ENCODE results near the gene ZDHHC17. TPM values are rescaled to one million over a fixed set of nuclear protein-coding genes. Genes with fewer than 3 reads are reported as not detected.
A peak's percentile ranks its signal among the peaks of the same experiment; 100 is the strongest.

The ZDHHC17 gene
- polyA plus RNA-seq, 1 donor (not counting 4 experiments of a cell fraction or from before 2014, with no cell fraction given): 28.2 TPM

- Histone ChIP-seq H3K4me3 (ENCODE audit: control insufficient read depth in 2 of 3, extremely low read depth in 1 of 3, insufficient read depth in 2 of 3, low read depth in 1 of 3, low read length in 3 of 3) (no peak overlapping the region), H3K4me1 (ENCODE audit: control insufficient read depth, extremely low read depth, insufficient read depth, low read length) (peaks cover 13% of the 10 kb centered on the region), H3K27ac (ENCODE audit: control insufficient read depth, insufficient read depth, low read length) (no peak overlapping the region), H2AFZ (ENCODE audit: control insufficient read depth, low read length) (no peak overlapping the region), H3K9ac (ENCODE audit: control insufficient read depth, extremely low read depth, insufficient read depth, low read length) (no peak overlapping the region), H3K9me1 (ENCODE audit: control insufficient read depth, extremely low read depth, insufficient read depth, low read length) (no peaks in the 10 kb centered on the region), H3K9me3 (ENCODE audit: control insufficient read depth, low read depth, low read length) (no peaks in the 10 kb centered on the region), H3K4me2 (ENCODE audit: control insufficient read depth, extremely low read depth, insufficient read depth, low read depth, low read length) (no peak overlapping the region), H3K36me3 (ENCODE audit: control insufficient read depth in 2 of 2, extremely low read depth in 1 of 2, insufficient read depth in 2 of 2, low read length in 2 of 2) (no peaks in the 10 kb centered on the region), H4K20me1 (ENCODE audit: control insufficient read depth, extremely low read depth, insufficient read depth, low read length) (no peaks in the 10 kb centered on the region), H3K27me3 (ENCODE audit: control insufficient read depth, extremely low read depth, insufficient read depth, low read length) (no peaks in the 10 kb centered on the region), H3K79me2 (ENCODE audit: control insufficient read depth, insufficient read depth, low read length) (no peaks in the 10 kb centered on the region)
- DNase-seq (ENCODE audit: low read depth, low spot score) (no peak), FAIRE-seq (no peak)
- dilution Hi-C loops (cut with MboI; ENCODE audit: extremely low pct_ligation_motif_present, low sequenced_read_pairs): no loop called here
- TF ChIP-seq EZH2 (IDR thresholded peaks at IDR 0.05; ENCODE audit: low read length): no peak
- TF ChIP-seq CTCF (optimal IDR thresholded peaks at IDR 0.05 in 1 of 3, IDR thresholded peaks at IDR 0.05 in 1 of 3, conservative IDR thresholded peaks at IDR 0.05 in 1 of 3; ENCODE audit: extremely low read depth in 1 of 3, insufficient read depth in 2 of 3, low read length in 3 of 3): no peak
Observed at GRCh38 chr12:76717314-76717713, 46.6 kb upstream of the ZDHHC17 start.

GRCh38 chr12:76719171-76720041 is 44.5 kb upstream of the ZDHHC17 start:
- H3K79me2 ChIP-seq (ENCODE audit: control insufficient read depth, insufficient read depth, low read length): no peaks in the 10 kb centered on the region
- dilution Hi-C loops (cut with MboI; ENCODE audit: extremely low pct_ligation_motif_present, low sequenced_read_pairs): no loop called here
- H3K27ac ChIP-seq (ENCODE audit: control insufficient read depth, insufficient read depth, low read length): peak overlapping the region; percentile 25
- DNase-seq (ENCODE audit: low read depth, low spot score) (no peak), FAIRE-seq (no peak)
- H3K27me3 ChIP-seq (ENCODE audit: control insufficient read depth, extremely low read depth, insufficient read depth, low read length): no peaks in the 10 kb centered on the region
- peak overlapping the region; percentile 30 for H2AFZ ChIP-seq (ENCODE audit: control insufficient read depth, low read length)
- no peaks in the 10 kb centered on the region for H3K9me1 ChIP-seq (ENCODE audit: control insufficient read depth, extremely low read depth, insufficient read depth, low read length)
- no peaks in the 10 kb centered on the region for H3K9me3 ChIP-seq (ENCODE audit: control insufficient read depth, low read depth, low read length)
- peak in 1 of 3 experiments; percentile 27 for TF ChIP-seq CTCF (optimal IDR thresholded peaks at IDR 0.05 in 1 of 3, IDR thresholded peaks at IDR 0.05 in 1 of 3, conservative IDR thresholded peaks at IDR 0.05 in 1 of 3; ENCODE audit: extremely low read depth in 1 of 3, insufficient read depth in 2 of 3, low read length in 3 of 3)
- no peak for TF ChIP-seq EZH2 (IDR thresholded peaks at IDR 0.05; ENCODE audit: low read length)
- no peaks in the 10 kb centered on the region for H4K20me1 ChIP-seq (ENCODE audit: control insufficient read depth, extremely low read depth, insufficient read depth, low read length)
- H3K9ac ChIP-seq (ENCODE audit: control insufficient read depth, extremely low read depth, insufficient read depth, low read length): no peak overlapping the region
- H3K4me3 ChIP-seq (ENCODE audit: control insufficient read depth in 2 of 3, extremely low read depth in 1 of 3, insufficient read depth in 2 of 3, low read depth in 1 of 3, low read length in 3 of 3): no peak overlapping the region
- no peaks in the 10 kb centered on the region for H3K36me3 ChIP-seq (ENCODE audit: control insufficient read depth in 2 of 2, extremely low read depth in 1 of 2, insufficient read depth in 2 of 2, low read length in 2 of 2)
- peak overlapping the region; percentile 15 for H3K4me2 ChIP-seq (ENCODE audit: control insufficient read depth, extremely low read depth, insufficient read depth, low read depth, low read length)
- peaks cover 13% of the 10 kb centered on the region for H3K4me1 ChIP-seq (ENCODE audit: control insufficient read depth, extremely low read depth, insufficient read depth, low read length)
